HL-60 (cell line): ENCODE data around the gene FLT3LG.
A peak's percentile ranks its signal among the peaks of the same experiment; 100 is the strongest.

ENCODE experiments used
- DNase-seq, 2 experiments: peaks; one replicate each; pipeline ENCODE4 v3.0.0-alpha.2; 2010 to 2020; ENCODE audit warnings: low read depth in 1 of 2, low spot score in 1 of 2
- H3K27ac ChIP-seq: fragments of 250-450 bp; sonication (Bioruptor Pico); replicated peaks from 2 replicates; pipeline ENCODE4 v1.5.1; 2020; ENCODE audit warnings: mild to moderate bottlenecking, moderate library complexity
- H3K27me3 ChIP-seq: fragments of 250-450 bp; sonication (Bioruptor Pico); 2 replicates; pipeline ENCODE4 v1.5.1; 2021; ENCODE audit warnings: mild to moderate bottlenecking, moderate library complexity; ENCODE audit not compliant: insufficient read depth, poor library complexity, severe bottlenecking
- H3K4me3 ChIP-seq: replicated peaks from 2 replicates; pipeline ENCODE4 v1.5.1; 2011; ENCODE audit warnings: mild to moderate bottlenecking, control low read depth, low read length; ENCODE audit not compliant: insufficient read depth
- CTCF ChIP-seq: IDR thresholded peaks from one replicate; pipeline ENCODE4 v1.5.1; 2011; ENCODE audit warnings: low read length, control low read depth, inconsistent platforms; ENCODE audit not compliant: insufficient read depth
- GABPA ChIP-seq: IDR thresholded peaks from 2 replicates; pipeline ENCODE4 v1.6.1; 2012; ENCODE audit warnings: low read depth
- POLR2AphosphoS5 ChIP-seq: IDR thresholded peaks from 2 replicates; pipeline ENCODE4 v1.6.1; 2012; ENCODE audit warnings: low read depth
- REST ChIP-seq: IDR thresholded peaks from 2 replicates; pipeline ENCODE4 v1.6.1; 2012; ENCODE audit warnings: low read depth; ENCODE audit not compliant: insufficient replicate concordance
- SPI1 ChIP-seq: IDR thresholded peaks from 2 replicates; pipeline ENCODE4 v1.6.1; 2012; ENCODE audit warnings: low read depth, mild to moderate bottlenecking, borderline replicate concordance

The FLT3LG gene

GRCh38 chr19:49488863-49489537, 15.0 kb downstream of the FLT3LG start:
- Histone ChIP-seq H3K27ac (peak overlapping the region; percentile 98), H3K4me3 (peak overlapping the region; percentile 67), H3K27me3 (no peaks in the 10 kb centered on the region)
- no peak for DNase-seq
- no peak for TF ChIP-seq SPI1
- TF ChIP-seq CTCF = no peak
- no peak; the same call in 1 of the 2 replicates for TF ChIP-seq POLR2AphosphoS5
- no peak for TF ChIP-seq REST
- no peak for TF ChIP-seq GABPA

- peak in 1 of 2 experiments; percentile 67 for DNase-seq
Observed at GRCh38 chr19:49489601-49490167, 15.7 kb downstream of the FLT3LG start.

More at GRCh38 chr19:49489601-49490167, 15.7 kb downstream of the FLT3LG start:
- Histone ChIP-seq H3K27me3 (no peaks in the 10 kb centered on the region), H3K27ac (peak overlapping the region; percentile 98), H3K4me3 (peak overlapping the region; percentile 67)
- TF ChIP-seq REST = no peak
- TF ChIP-seq GABPA = no peak
- TF ChIP-seq SPI1 = no peak
- TF ChIP-seq POLR2AphosphoS5 = peak; percentile 73
- TF ChIP-seq CTCF = peak; percentile 60
